Neural progenitor cell (in vitro differentiated cells): ENCODE data around the gene SLC29A1.

Experiments
- EZH2 ChIP-seq: fragments of 200-600 bp; sonication (generic); IDR thresholded peaks from 2 replicates; pipeline ENCODE4 v1.6.1; 2017; ENCODE audit warnings: antibody characterized with exemption, mild to moderate bottlenecking, moderate library complexity
- TF ChIP-seq, protein P1 (sequence below): fragments of 200-600 bp; sonication (generic); IDR thresholded peaks from 2 replicates; pipeline ENCODE4 v1.5.1; 2017; ENCODE audit warnings: antibody characterized with exemption, mild to moderate bottlenecking

DNA sequence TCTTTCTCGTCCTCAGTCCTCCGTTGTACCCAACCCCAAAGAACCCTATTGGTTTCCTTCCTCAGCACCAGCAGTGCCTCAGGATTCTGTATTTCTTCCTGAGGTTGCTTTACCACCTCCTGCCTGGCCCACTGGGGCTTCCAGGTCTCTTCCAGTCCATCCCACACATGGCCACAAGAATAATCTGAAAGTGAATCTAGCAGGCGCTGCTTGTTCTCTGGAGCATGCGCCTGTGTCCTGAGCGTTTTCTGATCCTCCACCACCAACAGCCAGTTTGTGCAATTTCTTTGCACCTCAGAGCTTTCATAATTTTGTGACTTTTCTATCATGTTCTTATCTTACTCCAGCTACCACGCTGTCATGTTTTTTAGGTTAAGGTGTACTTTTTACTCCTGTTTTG is 11.9 kb downstream of the SLC29A1 start:
- TF ChIP-seq, protein P1, sequence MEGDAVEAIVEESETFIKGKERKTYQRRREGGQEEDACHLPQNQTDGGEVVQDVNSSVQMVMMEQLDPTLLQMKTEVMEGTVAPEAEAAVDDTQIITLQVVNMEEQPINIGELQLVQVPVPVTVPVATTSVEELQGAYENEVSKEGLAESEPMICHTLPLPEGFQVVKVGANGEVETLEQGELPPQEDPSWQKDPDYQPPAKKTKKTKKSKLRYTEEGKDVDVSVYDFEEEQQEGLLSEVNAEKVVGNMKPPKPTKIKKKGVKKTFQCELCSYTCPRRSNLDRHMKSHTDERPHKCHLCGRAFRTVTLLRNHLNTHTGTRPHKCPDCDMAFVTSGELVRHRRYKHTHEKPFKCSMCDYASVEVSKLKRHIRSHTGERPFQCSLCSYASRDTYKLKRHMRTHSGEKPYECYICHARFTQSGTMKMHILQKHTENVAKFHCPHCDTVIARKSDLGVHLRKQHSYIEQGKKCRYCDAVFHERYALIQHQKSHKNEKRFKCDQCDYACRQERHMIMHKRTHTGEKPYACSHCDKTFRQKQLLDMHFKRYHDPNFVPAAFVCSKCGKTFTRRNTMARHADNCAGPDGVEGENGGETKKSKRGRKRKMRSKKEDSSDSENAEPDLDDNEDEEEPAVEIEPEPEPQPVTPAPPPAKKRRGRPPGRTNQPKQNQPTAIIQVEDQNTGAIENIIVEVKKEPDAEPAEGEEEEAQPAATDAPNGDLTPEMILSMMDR, result no peak
- TF ChIP-seq EZH2, result no peak
